ENCODE results near the gene TET1. TPM values are rescaled to one million over a fixed set of nuclear protein-coding genes. Genes with fewer than 3 reads are reported as not detected.

Gene TET1
- total and polyA plus RNA-seq, 2 of the 13 experiments (the other 11 are each of a cell fraction or from before 2014, with no cell fraction given) = 6.9 to 7.3 TPM

GRCh38 chr10:68598978-68599770 lies 39.0 kb downstream of the TET1 start (continued):
- no peak for TF ChIP-seq ZNF280B (CRISPR knock-in tag; IDR thresholded peaks at IDR 0.05; ENCODE audit: borderline replicate concordance)
- TF ChIP-seq ZBTB40 (IDR thresholded peaks at IDR 0.05) = no peak
- TF ChIP-seq ZBTB40 (CRISPR knock-in tag; IDR thresholded peaks at IDR 0.05) = no peak
- peak; percentile 69 for TF ChIP-seq ZBTB37 (CRISPR knock-in tag; IDR thresholded peaks at IDR 0.05)
- no peak for TF ChIP-seq MLX (CRISPR knock-in tag; IDR thresholded peaks at IDR 0.05)
- TF ChIP-seq BORCS8-MEF2B (CRISPR knock-in tag; IDR thresholded peaks at IDR 0.05) = no peak
- no peak for TF ChIP-seq ZNF251 (CRISPR knock-in tag; IDR thresholded peaks at IDR 0.05)
- TF ChIP-seq SOX6 (IDR thresholded peaks at IDR 0.05) = no peak
- peak; percentile 57 for TF ChIP-seq SOX6 (CRISPR knock-in tag; IDR thresholded peaks at IDR 0.05)
- no peak for TF ChIP-seq CEBPZ (IDR thresholded peaks at IDR 0.05; ENCODE audit: low read length)
- TF ChIP-seq, protein P1, sequence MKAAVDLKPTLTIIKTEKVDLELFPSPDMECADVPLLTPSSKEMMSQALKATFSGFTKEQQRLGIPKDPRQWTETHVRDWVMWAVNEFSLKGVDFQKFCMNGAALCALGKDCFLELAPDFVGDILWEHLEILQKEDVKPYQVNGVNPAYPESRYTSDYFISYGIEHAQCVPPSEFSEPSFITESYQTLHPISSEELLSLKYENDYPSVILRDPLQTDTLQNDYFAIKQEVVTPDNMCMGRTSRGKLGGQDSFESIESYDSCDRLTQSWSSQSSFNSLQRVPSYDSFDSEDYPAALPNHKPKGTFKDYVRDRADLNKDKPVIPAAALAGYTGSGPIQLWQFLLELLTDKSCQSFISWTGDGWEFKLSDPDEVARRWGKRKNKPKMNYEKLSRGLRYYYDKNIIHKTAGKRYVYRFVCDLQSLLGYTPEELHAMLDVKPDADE (CRISPR knock-in tag; IDR thresholded peaks at IDR 0.05) = no peak

All from HepG2 (cell line).